ENCODE results near the gene CCDC192.

The CCDC192 gene

DNA sequence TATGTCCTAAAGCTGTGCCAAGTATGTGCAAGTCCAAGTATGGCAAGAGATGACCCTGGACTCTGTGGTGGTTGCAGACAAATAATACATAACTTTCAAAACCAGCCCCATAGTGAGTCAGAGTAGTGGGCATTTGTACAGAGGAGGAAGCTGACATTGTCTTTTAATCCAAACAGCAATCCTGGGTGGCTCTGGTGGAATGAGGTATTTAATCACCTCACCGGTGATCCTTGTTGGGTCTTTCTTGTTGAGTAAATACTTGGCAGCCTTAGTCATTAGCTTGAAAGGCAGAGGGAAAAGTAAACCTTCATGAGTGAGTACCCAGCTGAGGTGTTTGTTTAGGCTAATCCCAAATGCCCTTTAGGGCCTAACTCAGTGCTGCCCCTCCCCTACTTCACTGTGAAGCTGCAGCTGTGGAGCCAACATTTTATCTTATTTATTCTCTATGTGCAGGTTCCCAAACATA lies 231.6 kb downstream of the CCDC192 start:
- H3K9me3 ChIP-seq (ENCODE audit: insufficient read depth, low read length) = no peaks in the 10 kb centered on the region
- no peak for TF ChIP-seq ZNF274 (IDR thresholded peaks at IDR 0.05; ENCODE audit: low read depth, low read length)
- TF ChIP-seq YY1 (IDR thresholded peaks at IDR 0.05; ENCODE audit: insufficient read depth, insufficient read length) = no peak
- TF ChIP-seq SUZ12 (IDR thresholded peaks at IDR 0.05; ENCODE audit: extremely low read depth, insufficient read depth, insufficient read length) = no peak
- H3K9ac ChIP-seq (ENCODE audit: insufficient read length, low read depth) = no peak overlapping the region
- peak; percentile 48 for DNase-seq (ENCODE audit: low read depth, low spot score)
- peaks cover 2% of the 10 kb centered on the region for H3K4me1 ChIP-seq (ENCODE audit: insufficient read depth, insufficient read length)
- H3K27me3 ChIP-seq (ENCODE audit: insufficient read depth, insufficient read length) = peaks cover 34% of the 10 kb centered on the region
- no peak overlapping the region for H3K4me3 ChIP-seq (ENCODE audit: insufficient read length, low read depth)
- H3K36me3 ChIP-seq (ENCODE audit: insufficient read depth, insufficient read length, low read length) = no peaks in the 10 kb centered on the region

DNA sequence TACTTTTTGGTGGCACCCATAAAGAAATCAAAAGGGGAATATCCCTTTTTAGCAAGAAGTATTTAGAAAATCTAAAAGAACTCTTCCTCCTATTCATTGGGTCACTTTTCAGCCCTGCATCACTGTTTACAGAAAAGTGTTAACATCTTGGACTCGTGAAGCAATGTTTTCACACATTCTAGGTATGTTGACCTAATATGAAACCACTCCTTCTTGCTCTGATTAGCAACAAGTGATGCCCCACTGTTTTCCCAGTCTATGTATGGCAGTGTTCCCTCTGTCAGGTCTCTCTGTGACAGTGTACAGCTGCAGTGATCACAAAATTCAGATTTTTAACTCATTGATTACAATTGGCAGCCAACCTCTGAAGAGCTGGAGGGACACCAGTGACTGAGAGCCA lies 232.2 kb downstream of the CCDC192 start:
- Histone ChIP-seq H3K27me3 (ENCODE audit: insufficient read depth, insufficient read length) (peaks cover 34% of the 10 kb centered on the region), H3K9ac (ENCODE audit: insufficient read length, low read depth) (no peak overlapping the region), H3K4me1 (ENCODE audit: insufficient read depth, insufficient read length) (peaks cover 2% of the 10 kb centered on the region), H3K9me3 (ENCODE audit: insufficient read depth, low read length) (no peaks in the 10 kb centered on the region), H3K4me3 (ENCODE audit: insufficient read length, low read depth) (no peak overlapping the region), H3K36me3 (ENCODE audit: insufficient read depth, insufficient read length, low read length) (no peaks in the 10 kb centered on the region)
- TF ChIP-seq ZNF274 (IDR thresholded peaks at IDR 0.05; ENCODE audit: low read depth, low read length) = no peak
- no peak for TF ChIP-seq YY1 (IDR thresholded peaks at IDR 0.05; ENCODE audit: insufficient read depth, insufficient read length)
- no peak for TF ChIP-seq SUZ12 (IDR thresholded peaks at IDR 0.05; ENCODE audit: extremely low read depth, insufficient read depth, insufficient read length)
- no peak for DNase-seq (ENCODE audit: low read depth, low spot score)

DNA sequence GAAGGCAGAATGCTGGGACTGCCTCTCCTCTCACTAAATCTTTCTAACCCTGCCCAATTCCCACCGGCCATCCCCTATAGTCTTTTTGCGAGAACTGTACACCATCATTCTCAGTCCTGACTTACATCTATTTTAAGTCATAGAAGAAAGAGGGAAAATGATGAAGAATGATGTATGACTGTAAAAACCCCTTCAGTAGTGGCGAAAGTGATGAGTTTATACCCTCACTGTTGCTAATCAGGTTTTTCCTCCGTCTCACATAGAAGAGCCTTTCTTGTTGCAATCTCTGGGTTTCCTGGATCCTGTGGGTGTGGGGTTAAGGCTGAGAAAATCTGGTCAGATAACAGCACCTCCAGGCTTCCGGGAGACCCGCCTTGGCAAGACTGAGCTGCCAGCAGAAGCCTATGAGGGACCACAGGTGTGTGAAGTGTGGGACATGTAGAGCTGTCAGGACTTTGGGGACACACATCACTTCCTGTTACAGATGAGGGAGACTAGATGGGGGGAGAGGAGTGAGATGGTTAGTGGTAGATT lies 233.3 kb downstream of the CCDC192 start:
- H3K9me3 ChIP-seq (ENCODE audit: insufficient read depth, low read length) = no peaks in the 10 kb centered on the region
- no peak for TF ChIP-seq SUZ12 (IDR thresholded peaks at IDR 0.05; ENCODE audit: extremely low read depth, insufficient read depth, insufficient read length)
- no peak for TF ChIP-seq YY1 (IDR thresholded peaks at IDR 0.05; ENCODE audit: insufficient read depth, insufficient read length)
- TF ChIP-seq ZNF274 (IDR thresholded peaks at IDR 0.05; ENCODE audit: low read depth, low read length) = no peak
- no peak for DNase-seq (ENCODE audit: low read depth, low spot score)

DNA sequence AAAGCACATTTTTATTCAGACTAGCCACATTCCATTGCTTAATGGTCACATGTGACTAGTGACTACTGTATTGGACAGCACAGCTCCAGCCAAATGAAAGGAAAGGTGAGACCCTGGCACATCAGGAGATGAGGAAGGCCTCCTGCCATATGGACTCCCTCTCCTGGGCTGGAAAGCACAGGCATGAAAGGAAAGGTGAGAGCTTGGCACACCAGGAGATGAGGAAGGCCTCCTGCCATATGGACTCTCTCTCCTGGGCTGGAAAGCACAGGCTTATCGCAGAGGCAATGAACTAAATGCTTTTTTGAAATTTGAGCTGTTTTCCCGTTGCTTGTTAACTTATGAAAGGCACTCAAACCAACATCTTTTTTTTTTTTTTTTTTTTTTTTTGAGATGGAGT lies 235.6 kb downstream of the CCDC192 start:
- peaks cover 20% of the 10 kb centered on the region for H3K27me3 ChIP-seq (ENCODE audit: insufficient read depth, insufficient read length)
- no peaks in the 10 kb centered on the region for H3K36me3 ChIP-seq (ENCODE audit: insufficient read depth, insufficient read length, low read length)
- H3K4me3 ChIP-seq (ENCODE audit: insufficient read length, low read depth) = no peak overlapping the region
- no peak for TF ChIP-seq ZNF274 (IDR thresholded peaks at IDR 0.05; ENCODE audit: low read depth, low read length)
- no peak for TF ChIP-seq SUZ12 (IDR thresholded peaks at IDR 0.05; ENCODE audit: extremely low read depth, insufficient read depth, insufficient read length)
- TF ChIP-seq YY1 (IDR thresholded peaks at IDR 0.05; ENCODE audit: insufficient read depth, insufficient read length) = no peak
- H3K9me3 ChIP-seq (ENCODE audit: insufficient read depth, low read length) = no peaks in the 10 kb centered on the region
- H3K9ac ChIP-seq (ENCODE audit: insufficient read length, low read depth) = no peak overlapping the region
- peaks cover 2% of the 10 kb centered on the region for H3K4me1 ChIP-seq (ENCODE audit: insufficient read depth, insufficient read length)
- DNase-seq (ENCODE audit: low read depth, low spot score) = no peak

More for the DNA sequence above, 233.3 kb downstream of the CCDC192 start:
- no peak overlapping the region for H3K4me3 ChIP-seq (ENCODE audit: insufficient read length, low read depth)
- no peaks in the 10 kb centered on the region for H3K36me3 ChIP-seq (ENCODE audit: insufficient read depth, insufficient read length, low read length)
- peaks cover 34% of the 10 kb centered on the region for H3K27me3 ChIP-seq (ENCODE audit: insufficient read depth, insufficient read length)
- no peak overlapping the region for H3K9ac ChIP-seq (ENCODE audit: insufficient read length, low read depth)
- H3K4me1 ChIP-seq (ENCODE audit: insufficient read depth, insufficient read length) = peaks cover 2% of the 10 kb centered on the region

DNA sequence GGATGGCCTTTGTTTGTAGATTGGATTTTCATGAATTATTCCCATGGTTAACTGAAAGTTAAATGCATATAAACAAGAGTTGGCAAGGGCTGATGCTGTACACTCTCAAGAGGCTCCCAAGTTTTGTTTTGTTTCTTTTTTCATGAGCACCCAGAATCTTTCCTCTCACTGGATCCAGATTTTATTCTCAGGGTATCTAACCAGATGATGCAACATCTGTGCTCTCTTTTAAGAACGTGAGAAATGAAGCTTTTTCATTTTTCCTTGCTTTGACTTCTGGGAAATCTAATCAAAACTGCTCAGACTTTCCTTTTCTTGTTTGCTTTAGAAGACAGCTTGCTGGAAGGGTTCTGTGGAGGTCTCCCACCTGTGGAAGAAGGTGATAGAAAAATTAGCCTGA lies 237.7 kb downstream of the CCDC192 start:
- Histone ChIP-seq H3K4me1 (ENCODE audit: insufficient read depth, insufficient read length) (no peaks in the 10 kb centered on the region), H3K9me3 (ENCODE audit: insufficient read depth, low read length) (no peaks in the 10 kb centered on the region), H3K4me3 (ENCODE audit: insufficient read length, low read depth) (no peak overlapping the region), H3K9ac (ENCODE audit: insufficient read length, low read depth) (no peak overlapping the region), H3K27me3 (ENCODE audit: insufficient read depth, insufficient read length) (peaks cover 17% of the 10 kb centered on the region), H3K36me3 (ENCODE audit: insufficient read depth, insufficient read length, low read length) (no peaks in the 10 kb centered on the region)
- no peak for DNase-seq (ENCODE audit: low read depth, low spot score)
- TF ChIP-seq ZNF274 (IDR thresholded peaks at IDR 0.05; ENCODE audit: low read depth, low read length) = no peak
- TF ChIP-seq YY1 (IDR thresholded peaks at IDR 0.05; ENCODE audit: insufficient read depth, insufficient read length) = no peak
- no peak for TF ChIP-seq SUZ12 (IDR thresholded peaks at IDR 0.05; ENCODE audit: extremely low read depth, insufficient read depth, insufficient read length)

DNA sequence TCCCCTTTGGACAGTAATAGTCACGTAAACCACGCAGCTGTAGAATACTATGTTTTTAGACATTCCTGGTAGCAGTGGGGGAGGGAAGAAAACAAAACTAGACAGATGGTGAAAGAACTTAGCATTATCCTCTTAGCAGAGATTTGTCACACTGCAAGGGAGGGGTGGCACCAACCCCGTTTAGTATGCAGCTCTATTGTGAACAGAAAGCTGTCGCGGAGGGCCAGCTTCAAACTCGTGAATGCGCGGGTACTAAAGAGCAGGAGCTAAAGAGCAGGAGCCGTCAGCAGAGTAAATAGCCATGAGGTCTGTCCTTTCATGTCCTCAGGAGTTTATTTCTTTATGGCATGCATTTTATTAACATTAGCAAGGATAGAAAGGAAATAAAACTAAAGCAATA lies 238.5 kb downstream of the CCDC192 start:
- H3K27me3 ChIP-seq (ENCODE audit: insufficient read depth, insufficient read length) = peaks cover 10% of the 10 kb centered on the region

DNA sequence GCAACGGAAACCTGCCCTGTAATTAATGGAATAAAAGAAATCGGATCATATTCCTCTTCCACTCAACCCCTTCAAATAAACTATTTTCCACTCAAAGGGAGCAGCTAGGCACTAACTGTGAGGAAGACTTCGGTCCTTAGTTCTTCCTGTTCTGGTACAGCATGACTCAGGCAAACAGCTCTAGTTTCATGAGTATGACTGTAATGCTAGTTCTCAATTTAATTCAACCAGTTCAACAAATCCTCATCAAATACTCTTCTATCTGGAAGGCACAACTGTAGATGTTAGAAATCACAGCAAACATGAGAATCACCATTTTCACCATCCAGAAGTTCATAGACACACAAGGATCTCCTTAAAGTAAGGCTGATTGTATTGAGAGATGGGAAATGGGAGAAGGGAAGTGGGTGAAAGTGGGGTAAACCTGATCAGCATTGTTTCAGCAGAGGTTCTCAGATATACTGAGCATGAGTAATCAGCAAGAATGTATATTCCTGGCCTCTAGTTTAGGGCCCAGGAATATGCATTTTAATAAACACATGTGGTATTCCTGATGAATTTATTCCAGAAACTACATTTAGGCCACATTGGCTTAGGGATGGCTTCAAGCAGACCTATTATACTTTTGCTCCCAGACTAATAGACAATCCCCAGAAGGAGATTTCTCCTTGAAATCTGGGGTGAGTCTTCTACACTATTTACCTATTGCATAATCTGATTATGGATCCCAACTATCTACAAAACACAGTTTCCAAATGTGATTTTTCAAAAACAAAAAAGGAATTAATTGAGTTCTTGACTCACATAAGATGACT lies 239.3 kb downstream of the CCDC192 start:
- TF ChIP-seq YY1 (IDR thresholded peaks at IDR 0.05; ENCODE audit: insufficient read depth, insufficient read length) = no peak
- no peak for TF ChIP-seq SUZ12 (IDR thresholded peaks at IDR 0.05; ENCODE audit: extremely low read depth, insufficient read depth, insufficient read length)
- TF ChIP-seq ZNF274 (IDR thresholded peaks at IDR 0.05; ENCODE audit: low read depth, low read length) = no peak
- DNase-seq (ENCODE audit: low read depth, low spot score) = no peak
- H3K9ac ChIP-seq (ENCODE audit: insufficient read length, low read depth) = no peak overlapping the region
- H3K9me3 ChIP-seq (ENCODE audit: insufficient read depth, low read length) = no peaks in the 10 kb centered on the region
- no peaks in the 10 kb centered on the region for H3K36me3 ChIP-seq (ENCODE audit: insufficient read depth, insufficient read length, low read length)
- H3K4me1 ChIP-seq (ENCODE audit: insufficient read depth, insufficient read length) = no peaks in the 10 kb centered on the region
- no peak overlapping the region for H3K4me3 ChIP-seq (ENCODE audit: insufficient read length, low read depth)
- H3K27me3 ChIP-seq (ENCODE audit: insufficient read depth, insufficient read length) = peaks cover 4% of the 10 kb centered on the region

More for the DNA sequence above, 238.5 kb downstream of the CCDC192 start:
- H3K4me3 ChIP-seq (ENCODE audit: insufficient read length, low read depth) = no peak overlapping the region
- no peak for TF ChIP-seq YY1 (IDR thresholded peaks at IDR 0.05; ENCODE audit: insufficient read depth, insufficient read length)
- no peak for TF ChIP-seq SUZ12 (IDR thresholded peaks at IDR 0.05; ENCODE audit: extremely low read depth, insufficient read depth, insufficient read length)
- no peak for TF ChIP-seq ZNF274 (IDR thresholded peaks at IDR 0.05; ENCODE audit: low read depth, low read length)
- H3K36me3 ChIP-seq (ENCODE audit: insufficient read depth, insufficient read length, low read length) = no peaks in the 10 kb centered on the region
- H3K9ac ChIP-seq (ENCODE audit: insufficient read length, low read depth) = no peak overlapping the region
- H3K4me1 ChIP-seq (ENCODE audit: insufficient read depth, insufficient read length) = no peaks in the 10 kb centered on the region
- no peaks in the 10 kb centered on the region for H3K9me3 ChIP-seq (ENCODE audit: insufficient read depth, low read length)
- no peak for DNase-seq (ENCODE audit: low read depth, low spot score)

Data from NT2/D1 (cell line).